ENCODE data around the gene MAML3. TPM values are rescaled to one million over a fixed set of nuclear protein-coding genes. Genes with fewer than 3 reads are reported as not detected.

MAML3 gene
- total and polyA plus RNA-seq, 12 donors: 1.1 to 4.6 (median 2.6) TPM

DNA sequence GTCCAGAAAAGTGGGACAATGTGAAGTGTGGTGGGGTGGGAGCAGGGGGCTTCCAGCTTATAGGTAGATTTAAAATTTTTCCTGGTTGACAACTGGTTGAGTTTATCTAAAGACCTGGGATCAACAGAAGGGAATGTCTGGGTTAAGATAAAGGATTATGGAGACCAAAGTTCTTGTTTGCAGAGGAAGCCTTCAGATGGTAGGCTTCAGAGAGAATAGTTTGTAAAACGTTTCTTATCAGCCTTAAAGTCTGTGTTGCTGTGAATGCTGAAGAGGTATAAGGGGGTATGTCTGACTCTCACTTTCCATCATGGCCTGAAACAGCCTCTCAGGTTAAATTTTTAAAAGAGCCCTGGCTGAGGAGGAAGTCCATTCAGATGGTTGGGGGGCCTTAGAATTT is 467.9 kb downstream of the MAML3 start:
- Histone ChIP-seq H3K36me3 (peaks cover 0 to 25% (median 12%) of the 10 kb centered on the region in 9 donors), H3K9me3 (no peaks in the 10 kb centered on the region), H3K27ac (peak overlapping the region in 4 of 10 donors; percentile 22 to 73 (median 48)), H3K4me1 (peaks cover 12 to 63% (median 50%) of the 10 kb centered on the region in 9 donors), H3K27me3 (no peaks in the 10 kb centered on the region), H3K4me3 (no peak overlapping the region)
- DNase-seq: no peak
- intact Hi-C loops (cut with DNase I): no loop called here
- no peak for ATAC-seq
- TF ChIP-seq, protein P1, sequence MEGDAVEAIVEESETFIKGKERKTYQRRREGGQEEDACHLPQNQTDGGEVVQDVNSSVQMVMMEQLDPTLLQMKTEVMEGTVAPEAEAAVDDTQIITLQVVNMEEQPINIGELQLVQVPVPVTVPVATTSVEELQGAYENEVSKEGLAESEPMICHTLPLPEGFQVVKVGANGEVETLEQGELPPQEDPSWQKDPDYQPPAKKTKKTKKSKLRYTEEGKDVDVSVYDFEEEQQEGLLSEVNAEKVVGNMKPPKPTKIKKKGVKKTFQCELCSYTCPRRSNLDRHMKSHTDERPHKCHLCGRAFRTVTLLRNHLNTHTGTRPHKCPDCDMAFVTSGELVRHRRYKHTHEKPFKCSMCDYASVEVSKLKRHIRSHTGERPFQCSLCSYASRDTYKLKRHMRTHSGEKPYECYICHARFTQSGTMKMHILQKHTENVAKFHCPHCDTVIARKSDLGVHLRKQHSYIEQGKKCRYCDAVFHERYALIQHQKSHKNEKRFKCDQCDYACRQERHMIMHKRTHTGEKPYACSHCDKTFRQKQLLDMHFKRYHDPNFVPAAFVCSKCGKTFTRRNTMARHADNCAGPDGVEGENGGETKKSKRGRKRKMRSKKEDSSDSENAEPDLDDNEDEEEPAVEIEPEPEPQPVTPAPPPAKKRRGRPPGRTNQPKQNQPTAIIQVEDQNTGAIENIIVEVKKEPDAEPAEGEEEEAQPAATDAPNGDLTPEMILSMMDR (IDR thresholded peaks at IDR 0.05): no peak
- WGBS, 2 donors: 57 to 64% methylated on average over 1 of the region's 1 CpG

DNA sequence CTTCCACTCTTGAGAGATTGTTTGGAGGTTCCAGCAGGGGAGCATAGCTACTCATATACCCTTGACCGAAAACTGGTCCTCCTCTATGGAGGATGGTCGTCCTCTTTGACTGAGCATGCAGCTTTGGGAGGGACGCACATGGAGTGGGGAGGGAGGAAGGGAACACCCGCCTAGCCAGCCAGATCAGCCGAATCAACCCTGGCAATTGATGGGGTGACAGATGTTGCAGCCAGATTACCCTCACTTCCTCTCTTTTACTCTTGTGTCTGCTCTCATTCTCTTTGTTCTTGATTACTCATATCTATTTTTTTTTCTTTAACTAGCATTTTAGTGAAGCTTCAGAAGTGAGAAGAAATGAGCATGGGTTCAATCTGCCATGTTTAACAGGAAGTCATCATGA is 468.8 kb downstream of the MAML3 start:
- Histone ChIP-seq H3K27ac (no peak overlapping the region), H3K4me3 (no peak overlapping the region), H3K36me3 (peaks cover 0 to 33% (median 12%) of the 10 kb centered on the region in 9 donors), H3K9me3 (no peaks in the 10 kb centered on the region), H3K4me1 (peaks cover 12 to 70% (median 47%) of the 10 kb centered on the region in 9 donors), H3K27me3 (no peaks in the 10 kb centered on the region)
- DNase-seq (no peak), ATAC-seq (no peak)
- TF ChIP-seq, protein P1 (IDR thresholded peaks at IDR 0.05): no peak
- whole genome bisulfite sequencing, 2 donors: 89 to 99% methylated on average over 5 of the region's 5 CpGs
- intact Hi-C loops (cut with DNase I): no loop called here

DNA sequence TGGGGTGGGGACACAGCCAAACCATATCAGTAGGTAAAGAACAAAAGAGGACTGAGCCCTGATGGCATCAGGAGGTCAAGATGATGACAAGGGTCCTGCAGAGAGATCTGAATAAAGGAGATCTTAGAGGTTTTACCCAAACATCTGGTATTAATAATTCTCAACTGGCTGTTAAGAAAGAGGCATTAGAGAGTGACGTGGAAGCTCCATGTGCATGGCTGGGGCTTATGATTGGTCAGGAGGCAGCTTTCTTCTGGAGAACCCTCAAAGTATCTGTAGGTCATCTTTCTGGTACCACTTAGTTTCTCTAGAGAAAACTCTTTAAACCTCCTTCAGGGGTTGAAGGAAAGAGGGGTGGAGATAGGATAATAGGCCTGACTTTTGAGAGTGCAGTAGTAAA is 469.6 kb downstream of the MAML3 start:
- WGBS, 2 donors: 84 to 100% methylated on average over 1 of the region's 1 CpG
- Histone ChIP-seq H3K36me3 (peaks cover 0 to 40% (median 13%) of the 10 kb centered on the region in 9 donors), H3K9me3 (no peaks in the 10 kb centered on the region), H3K27ac (no peak overlapping the region), H3K4me3 (no peak overlapping the region), H3K27me3 (no peaks in the 10 kb centered on the region), H3K4me1 (peaks cover 12 to 74% (median 47%) of the 10 kb centered on the region in 9 donors)
- DNase-seq: no peak
- intact Hi-C loops (cut with DNase I): no loop called here
- TF ChIP-seq, protein P1 (IDR thresholded peaks at IDR 0.05): no peak
- ATAC-seq: no peak

DNA sequence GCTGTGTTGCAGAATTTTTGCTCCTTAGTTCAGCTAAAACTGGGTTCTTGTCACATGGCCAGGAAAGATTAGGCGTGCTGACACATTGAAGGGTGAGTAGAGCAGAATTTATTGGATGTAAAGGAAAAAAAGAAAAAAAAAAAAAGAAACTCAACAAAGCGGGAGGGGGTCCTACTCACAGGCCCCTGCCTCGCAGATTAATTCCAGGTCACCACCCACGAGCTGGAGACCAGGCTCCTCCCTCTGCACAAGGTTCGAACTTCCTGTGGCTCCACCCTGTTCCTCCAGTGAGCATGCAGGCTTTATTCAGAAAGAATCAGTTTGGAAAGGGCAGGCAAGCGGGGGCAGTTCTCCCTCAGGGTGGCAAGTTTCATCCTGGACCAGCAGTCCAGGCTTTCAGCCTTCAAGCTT is 471.2 kb downstream of the MAML3 start:
- TF ChIP-seq, protein P1 (IDR thresholded peaks at IDR 0.05): no peak
- no peaks in the 10 kb centered on the region for H3K27me3 ChIP-seq
- peak overlapping the region in 5 of 10 donors; percentile 0 to 58 (median 10) for H3K27ac ChIP-seq
- DNase-seq (peak in 1 of 2 donors; percentile 13), ATAC-seq (peak; percentile 28 to 54 (median 44))
- intact Hi-C loops (cut with DNase I): no loop called here
- peaks cover 12 to 67% (median 43%) of the 10 kb centered on the region in 9 donors for H3K4me1 ChIP-seq
- no peak overlapping the region for H3K4me3 ChIP-seq
- H3K36me3 ChIP-seq: peaks cover 0 to 54% (median 21%) of the 10 kb centered on the region in 9 donors
- H3K9me3 ChIP-seq: peaks cover 0 to 5% (median 0%) of the 10 kb centered on the region in 11 donors
- 38 to 44% methylated on average over 6 of the region's 6 CpGs for WGBS, 2 donors

Data from heart right ventricle (tissue), 16 donors.